ENCODE results near the gene CHCHD3.

The CHCHD3 gene

DNA sequence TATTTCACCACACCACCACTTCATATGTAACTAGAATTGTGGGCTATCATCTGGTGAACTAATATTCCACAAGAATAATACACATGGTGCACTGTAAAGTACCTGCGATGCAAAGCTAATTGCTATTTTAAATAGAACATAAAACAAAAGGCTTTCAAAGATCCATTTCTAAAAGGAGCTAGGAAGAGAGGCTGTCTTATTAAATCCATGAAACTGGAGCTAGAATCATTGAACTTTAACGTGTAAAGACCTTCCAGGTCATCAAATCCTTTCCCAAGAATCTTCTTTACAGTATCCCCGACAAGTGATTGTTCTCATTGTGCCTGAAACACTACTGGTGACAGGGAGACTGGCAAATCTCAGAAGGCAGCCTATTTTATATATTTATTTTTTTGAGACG is 224.9 kb downstream of the CHCHD3 start:
- DNase-seq: no peak

DNA sequence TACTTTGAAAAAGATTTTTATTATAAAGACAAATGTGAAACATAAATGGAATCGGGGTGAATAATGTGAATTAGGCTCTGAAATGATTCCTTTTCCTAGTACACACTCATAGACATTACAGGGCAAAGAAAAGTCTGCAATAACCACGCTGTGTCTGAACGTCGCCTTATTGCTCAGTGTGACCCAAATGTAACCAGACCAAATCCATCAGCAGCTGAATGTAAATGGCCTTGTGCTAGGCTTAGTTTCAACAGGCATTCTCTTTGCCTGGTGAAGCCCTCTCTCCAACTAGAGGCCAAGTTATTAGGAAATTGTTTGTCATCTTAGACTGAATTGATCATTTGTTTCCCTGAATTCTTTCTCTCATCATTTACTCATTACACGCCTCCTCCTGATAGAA is 225.5 kb downstream of the CHCHD3 start:
- no peak for DNase-seq

DNA sequence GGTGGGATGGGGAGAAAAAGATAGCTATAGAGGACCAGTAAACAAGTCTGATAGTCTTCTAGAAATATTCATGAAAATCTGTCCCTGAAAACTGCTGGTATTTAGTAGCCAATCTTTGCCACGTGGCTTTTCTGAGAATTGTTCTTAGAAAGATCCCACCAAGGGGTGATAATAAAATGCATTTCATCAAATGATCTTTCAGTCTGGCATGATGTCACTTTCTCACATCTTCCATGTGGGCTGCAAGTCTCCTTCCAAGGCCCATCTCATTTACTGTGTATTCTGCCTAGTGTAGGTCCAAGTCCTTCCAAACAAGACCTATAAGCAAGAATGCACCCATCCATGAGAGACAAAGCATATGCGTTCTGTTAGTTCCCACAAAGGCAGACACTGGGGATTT is 226.0 kb downstream of the CHCHD3 start:
- DNase-seq: no peak

DNA sequence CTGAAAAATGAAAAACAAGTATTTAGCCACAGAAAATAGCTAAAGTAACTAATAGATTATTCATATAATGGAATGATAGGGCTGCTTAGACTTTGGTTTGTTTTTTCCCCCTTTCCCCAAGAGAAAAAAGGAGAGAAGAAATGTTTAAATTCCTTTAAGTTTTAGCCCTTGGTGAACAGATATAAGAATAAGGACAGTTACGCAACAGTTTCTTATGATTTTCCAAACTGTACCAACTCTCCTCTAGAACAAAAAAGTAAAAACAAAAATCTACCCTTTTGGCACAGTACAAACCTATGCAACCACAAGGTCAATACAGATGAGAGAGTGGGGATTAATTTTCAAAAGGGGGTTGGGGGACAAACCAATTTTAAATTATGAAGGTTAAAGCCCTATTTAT is 227.7 kb downstream of the CHCHD3 start:
- DNase-seq: no peak

DNA sequence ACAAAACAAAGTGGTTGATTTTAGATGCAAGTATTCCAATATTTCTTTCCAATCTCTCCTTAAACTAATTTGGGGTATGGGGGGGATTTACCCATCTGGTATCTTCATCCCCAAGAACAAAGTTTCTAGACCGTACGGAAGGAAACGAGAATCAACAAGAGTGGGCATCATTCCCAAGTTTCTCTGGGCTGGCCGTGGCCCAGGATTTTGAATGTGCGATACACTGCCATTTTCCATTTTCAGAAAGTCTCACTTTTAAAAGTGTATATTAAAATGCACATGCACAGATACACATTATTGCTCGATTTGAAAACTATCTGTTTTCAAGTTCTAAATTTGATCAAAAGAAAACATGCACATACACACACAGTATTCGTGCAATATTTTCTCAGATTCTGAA is 234.5 kb downstream of the CHCHD3 start:
- DNase-seq: no peak

DNA sequence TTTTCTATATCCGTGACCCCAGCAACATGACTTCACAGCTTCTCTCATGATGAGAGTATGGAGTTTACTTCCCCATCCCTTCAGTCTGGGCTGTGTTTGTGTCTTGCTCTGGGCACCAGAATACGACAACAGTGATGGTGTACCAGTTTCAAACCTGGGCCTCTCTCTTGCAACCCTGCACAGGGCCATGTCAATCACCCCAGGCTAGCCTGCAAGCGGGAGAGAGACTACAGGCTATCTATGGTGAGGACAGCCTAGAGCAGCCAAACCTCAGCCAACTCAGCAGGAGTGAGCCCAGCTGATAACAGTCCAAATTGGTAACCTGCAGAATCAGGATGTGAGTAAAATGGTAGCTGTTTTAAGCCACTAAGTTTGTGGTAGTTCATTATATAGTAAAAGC is 235.8 kb downstream of the CHCHD3 start:
- DNase-seq: no peak

DNA sequence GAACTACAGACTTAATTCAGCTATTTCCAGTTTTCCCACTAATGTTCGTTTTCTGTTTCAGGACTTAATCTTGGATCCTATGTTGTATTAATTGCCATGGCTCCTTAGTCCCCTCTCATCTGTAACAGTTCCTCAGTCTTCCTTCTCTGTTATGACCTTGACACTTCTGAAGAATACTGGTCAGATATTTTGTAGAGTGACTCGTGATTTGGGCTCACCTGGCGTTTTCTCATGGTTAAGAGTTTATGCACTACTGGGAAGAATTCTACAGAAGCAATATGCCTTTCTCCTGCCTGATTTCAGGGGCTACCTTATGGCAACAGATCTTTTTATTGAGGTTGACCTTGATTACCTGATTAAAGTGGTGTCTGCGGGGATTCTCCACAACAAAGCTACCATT is 239.4 kb downstream of the CHCHD3 start:
- no peak for DNase-seq

DNA sequence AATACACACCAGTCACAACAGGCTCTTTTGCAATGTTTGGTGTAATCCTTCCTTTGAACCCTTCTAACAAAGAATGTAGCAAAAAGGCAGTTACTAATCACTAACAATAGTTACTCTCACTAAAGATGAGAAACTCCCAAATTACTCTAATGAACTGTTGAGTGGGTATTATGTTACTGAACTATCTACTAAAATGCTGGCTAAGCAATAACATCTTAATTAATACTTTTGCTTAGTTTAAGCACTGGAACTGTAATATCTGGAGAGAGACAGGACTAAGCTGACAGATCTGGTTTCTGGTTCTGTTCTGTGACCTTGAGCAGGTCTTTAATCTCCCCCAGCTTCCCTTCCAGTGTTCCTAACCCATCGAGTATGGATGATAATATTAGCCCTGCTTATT is 241.7 kb downstream of the CHCHD3 start:
- no peak for DNase-seq

DNA sequence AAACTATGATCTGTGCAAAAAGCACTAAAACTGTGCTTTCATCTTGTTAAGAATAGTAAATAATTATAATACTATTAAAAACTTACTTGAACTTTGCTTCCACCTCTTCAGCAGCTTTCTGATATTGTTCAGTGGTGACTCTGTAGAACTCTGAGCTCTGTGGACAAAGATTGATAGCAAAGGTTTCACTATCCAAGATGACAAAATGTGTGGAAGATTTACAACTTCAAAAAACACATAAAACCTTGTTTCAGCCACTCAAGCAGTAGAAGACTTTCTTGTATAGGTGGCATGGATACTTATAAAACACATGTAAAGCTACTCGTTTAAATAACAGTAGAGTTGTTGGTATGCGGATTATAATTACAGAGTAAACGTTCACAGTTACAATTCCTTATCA is 243.6 kb downstream of the CHCHD3 start:
- no peak for DNase-seq

DNA sequence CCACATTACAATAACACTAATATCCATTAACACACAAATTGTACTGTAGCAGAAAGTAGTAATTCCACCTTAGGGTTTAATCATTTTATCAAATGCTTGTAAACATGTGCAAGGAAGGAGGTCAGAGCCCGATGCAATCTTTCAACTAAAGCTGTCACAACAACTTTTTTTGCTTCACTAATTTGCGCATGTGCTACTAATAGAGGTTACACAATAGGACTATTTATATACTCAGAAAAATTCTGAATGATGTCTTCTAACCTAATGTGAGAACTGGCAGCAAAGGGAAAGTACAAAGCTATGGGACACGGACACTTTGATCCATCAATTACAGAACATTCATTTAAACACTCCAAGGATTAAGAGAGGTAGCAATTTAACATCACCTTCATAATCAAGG is 244.4 kb downstream of the CHCHD3 start:
- DNase-seq: no peak

DNA sequence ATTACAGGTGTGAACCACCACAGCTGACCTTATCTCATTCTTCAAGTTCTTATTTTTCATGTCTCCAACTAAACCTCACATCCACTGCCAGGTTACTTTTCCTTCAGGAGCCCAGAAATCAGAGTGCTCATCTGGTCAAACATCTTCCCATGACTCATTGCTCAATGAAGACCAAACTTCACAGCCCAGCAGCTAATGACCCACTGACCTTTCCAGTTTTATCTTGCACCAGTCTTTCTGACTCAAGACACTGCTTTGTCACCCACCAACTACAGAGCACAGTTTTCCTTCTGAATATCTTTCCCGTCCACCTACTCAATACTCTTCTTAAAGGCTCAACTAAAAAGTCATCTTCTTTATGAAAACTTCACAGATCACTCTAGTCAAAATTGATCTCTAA is 245.1 kb downstream of the CHCHD3 start:
- no peak for DNase-seq

DNA sequence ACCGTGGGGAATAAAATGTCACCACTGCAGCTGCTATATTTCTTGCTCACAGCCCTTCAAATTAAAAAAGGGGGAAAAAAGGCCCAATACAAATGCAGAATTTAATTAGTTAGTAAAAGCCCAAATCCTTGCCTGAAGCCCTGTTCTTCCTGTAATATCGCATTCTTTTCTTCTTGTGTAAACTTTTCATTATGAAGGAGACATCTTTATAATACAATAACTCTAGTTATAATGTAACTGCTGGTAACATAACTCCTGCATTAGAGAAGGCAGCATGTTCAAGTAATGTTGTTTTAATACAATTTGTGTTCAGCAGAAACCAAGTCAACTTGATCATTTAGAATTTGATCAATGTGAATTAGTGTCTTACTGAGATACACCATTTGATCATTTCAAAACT is 250.9 kb downstream of the CHCHD3 start:
- DNase-seq: no peak

DNA sequence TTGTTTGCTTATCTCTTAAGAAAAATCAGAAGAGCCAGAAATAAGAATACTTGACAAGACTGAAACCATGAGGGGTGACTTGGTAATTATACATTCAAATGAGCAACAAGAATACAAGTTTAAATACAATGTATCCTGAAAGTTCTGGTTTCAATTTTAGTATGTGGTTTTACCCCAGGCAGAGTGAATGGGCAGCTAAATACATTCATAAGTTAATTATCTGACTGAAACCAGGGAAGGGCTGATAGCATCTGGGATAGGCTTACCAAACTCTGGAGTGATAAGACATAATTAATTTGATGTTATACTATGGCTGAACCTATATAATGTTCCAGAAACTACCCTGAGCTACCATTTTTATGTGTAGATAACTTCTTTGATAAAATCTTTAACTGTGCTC is 253.4 kb downstream of the CHCHD3 start:
- no peak for DNase-seq

DNA sequence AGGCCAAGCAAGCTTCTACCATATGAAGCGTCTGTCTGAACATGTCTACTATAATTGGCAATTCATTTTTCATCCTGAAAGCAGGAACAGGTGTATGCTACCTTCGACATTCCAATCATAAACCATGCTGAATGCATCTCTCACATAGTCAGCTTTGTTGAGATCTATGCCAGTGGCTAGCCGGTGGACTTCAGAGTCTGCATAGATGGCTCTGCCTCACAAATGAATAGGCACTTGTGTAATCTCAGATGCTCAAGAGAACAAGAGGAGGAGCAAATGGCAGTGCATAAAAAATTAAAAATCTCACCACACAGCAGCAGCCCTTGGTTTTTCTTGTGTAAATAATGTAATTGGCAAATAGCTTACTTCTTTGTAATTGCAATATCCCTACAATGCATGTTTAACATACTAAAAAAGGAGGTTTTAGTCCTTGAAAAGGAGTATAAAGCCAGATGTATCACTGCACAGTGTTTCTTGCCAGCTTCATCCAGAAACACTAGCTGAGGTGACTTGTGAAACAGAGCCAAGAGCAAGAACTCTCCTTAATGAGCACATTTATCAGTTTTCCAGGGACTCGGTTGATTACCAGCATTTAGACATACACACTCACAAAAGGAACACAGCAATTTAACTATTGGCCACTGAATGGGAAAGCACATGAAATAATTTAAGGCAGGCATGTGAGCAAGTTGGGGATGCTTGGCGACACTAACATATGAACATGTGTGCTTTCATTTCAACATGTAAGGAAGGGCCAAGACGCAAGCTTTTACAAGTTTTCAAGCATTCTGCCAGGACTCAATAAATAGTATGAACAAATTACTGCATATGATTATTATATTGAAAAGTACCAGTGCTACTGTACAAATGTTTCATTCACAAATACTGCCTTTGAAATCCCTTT is 255.7 kb downstream of the CHCHD3 start:
- DNase-seq: no peak

DNA sequence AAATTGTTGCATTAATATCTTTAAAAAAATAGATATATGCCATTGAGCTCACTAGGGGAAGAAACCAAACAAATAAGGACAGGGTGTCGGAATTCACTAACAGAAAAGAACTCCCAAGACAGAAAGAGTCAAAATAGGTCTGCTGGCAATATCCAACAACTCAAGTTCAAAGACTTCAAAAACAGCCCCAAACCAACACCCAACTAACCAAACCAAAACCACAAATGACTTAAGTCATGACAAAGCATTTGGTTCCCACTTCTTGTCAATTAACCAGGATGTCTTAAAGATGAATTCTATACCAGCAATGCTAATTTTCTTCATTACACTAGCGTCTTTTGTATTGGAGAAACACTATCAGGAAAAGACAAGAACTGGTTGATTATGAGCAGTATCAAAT is 256.7 kb downstream of the CHCHD3 start:
- DNase-seq: no peak

DNA sequence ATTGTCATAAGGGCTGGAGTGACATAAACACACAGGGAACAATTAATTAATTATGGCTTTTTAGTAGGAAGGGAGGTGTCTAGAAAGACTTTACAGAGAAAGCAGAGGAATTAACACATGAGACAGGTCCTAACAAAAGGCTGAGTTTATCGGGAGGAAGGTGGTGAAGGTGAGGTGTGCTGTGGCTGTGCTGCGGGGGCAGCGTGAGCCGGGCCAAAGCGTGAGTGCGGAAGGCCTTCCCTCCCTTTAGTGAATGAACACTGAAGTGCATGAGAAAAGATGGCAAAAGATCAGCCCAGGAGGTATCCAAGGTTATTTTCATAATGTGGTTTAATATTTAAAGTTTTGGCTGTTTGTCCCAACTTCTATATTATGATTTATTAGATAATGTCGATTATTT is 262.2 kb downstream of the CHCHD3 start:
- no peak for DNase-seq

DNA sequence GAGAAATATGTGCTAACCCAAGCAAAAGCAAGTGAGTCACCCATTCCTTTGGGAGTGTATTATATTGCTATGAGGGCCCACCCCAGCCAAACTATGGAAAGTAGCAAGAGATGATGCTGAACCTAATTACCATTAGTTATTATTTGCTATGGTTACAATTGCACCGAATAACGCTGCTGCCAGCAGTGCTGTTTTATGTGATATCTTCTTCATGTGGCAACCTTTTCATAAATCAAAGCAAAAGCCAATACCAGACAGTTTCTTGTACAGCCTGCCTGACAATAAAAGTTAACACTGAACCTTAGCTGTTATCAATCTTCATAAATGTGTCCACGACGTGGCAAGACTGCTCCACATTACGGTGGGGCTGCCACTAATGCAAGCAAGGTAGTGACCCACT is 263.9 kb downstream of the CHCHD3 start:
- no peak for DNase-seq

DNA sequence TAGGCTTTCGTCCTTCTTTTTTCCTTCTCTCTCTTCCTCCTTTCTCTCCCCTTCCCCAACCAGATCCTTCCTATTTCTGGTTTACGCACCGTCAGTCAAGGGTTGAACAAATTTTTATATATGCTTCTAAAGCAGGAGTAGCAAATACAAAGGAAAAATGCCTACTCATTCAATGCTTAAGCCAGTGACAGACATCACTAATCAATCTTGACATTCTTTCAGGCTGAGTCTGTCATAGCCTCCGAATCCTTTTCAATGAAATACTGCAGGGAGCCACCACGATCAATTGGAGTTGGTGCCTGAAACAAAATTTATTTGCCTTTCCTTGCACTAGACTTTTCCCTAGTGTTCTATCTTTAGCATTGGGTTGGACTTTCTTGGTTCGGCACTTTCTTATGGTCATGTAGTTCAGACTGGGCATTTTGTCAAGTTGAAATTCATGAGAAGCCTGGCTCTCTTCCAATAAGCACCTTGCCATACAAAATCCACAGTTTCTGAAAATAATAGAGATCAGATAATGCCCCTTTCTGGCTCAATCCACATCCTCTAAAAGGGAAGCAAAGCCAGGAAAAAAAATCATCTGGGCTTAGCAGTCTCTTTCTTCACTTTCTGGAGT is 266.1 kb downstream of the CHCHD3 start:
- no peak for DNase-seq

DNA sequence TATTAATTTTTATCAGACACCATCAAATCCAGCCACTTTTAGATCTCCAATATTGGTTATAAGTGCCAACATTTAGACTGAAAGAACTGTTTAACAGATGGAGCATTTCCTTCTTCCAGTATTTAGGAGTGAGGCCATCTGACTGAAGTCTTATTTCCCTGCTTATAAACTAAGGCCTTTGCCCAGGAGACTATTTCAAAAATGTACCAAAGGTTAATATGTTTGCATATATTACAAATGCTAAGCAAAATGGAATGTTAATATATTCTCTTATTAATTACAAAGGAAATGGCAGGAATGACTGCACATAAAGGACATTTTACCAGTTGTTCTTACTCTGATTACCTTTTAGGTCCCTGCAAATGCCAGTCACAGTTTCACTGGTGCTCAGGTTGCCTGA is 266.8 kb downstream of the CHCHD3 start:
- no peak for DNase-seq

DNA sequence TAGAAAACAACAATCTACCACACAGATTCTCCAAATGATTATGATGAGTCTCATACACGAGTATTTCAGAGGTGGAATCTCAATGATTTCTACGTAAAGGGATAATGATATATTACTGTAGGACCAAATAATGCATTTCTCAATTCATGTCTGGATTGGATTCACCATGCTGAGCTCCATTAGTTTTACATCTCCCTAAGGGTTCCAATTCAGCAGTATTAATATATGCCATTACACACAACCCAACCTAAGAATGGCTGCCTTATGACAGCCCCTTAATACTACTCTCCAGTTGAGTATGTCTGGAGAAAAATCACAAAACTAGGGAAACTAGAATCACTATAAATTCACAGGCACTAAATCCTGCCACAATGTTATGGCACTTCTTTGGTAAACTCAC is 271.3 kb downstream of the CHCHD3 start:
- DNase-seq: no peak

DNA sequence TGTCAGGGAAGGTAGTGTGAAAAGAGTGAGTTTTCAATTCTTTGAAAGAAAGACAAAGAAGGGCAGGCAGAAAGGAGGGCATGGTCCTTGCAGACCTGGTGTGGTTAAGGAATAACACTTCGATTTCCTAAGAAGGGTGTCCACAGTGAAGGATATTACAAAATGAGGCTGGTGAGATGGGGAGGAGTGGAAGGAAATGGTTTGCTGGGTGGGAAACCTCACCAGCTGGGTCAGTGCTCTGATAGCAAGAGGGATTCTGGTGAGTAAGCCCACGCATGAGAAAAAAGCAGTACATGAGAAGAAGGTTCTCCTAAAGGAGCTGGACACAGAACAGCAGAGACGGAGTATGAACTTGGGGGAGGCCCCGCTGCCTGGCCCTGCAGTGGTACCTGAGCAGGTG is 275.1 kb downstream of the CHCHD3 start:
- DNase-seq: no peak

DNA sequence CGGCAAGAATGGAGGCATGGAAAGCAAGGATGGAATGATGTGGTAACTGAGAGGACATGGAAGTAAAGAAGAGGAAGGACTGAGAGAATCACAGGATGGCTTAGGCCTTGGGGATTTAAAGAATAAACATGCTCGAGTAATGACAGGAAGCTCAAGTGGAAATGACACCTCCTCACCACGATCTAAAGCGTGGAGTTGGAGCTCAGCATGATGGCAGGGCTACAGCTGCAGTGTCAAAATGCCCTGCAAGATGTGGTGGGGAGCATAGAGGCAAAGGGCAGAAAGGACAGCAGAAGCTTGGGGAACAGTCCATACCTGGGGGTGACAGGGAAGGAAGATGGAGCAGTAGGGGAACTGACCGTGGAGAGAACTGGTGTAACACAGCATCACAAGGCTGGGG is 276.1 kb downstream of the CHCHD3 start:
- no peak for DNase-seq

DNA sequence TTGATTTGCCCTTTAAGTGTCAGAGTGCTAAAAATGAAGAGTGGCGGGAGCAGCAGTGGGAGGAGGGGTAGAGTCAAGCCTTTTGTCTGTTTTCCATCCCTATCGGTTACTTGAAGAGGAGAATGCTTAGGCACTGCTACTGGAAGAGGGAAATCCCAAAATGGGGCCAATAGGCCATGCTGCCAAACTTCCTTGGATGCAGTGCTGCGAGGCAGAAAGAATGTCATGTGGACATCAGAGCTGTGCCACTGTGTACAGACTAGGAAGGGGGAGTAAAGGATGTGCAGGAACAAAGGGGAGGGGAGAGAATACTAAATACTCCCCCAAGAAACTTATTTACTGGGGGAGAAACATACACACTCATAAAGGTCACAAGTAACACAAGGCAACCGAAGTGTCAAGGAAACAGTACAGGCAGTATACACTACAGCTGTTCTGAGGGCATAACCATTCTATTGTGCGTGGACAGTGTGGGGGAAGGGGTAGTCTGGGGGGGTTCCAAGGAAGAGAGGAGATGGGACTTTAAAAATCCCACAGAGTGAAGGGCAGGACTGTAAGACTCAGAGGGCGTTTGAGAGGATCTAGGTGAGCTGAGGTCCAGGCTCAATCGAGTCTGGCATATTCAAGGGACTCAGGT is 276.9 kb downstream of the CHCHD3 start:
- no peak for DNase-seq

DNA sequence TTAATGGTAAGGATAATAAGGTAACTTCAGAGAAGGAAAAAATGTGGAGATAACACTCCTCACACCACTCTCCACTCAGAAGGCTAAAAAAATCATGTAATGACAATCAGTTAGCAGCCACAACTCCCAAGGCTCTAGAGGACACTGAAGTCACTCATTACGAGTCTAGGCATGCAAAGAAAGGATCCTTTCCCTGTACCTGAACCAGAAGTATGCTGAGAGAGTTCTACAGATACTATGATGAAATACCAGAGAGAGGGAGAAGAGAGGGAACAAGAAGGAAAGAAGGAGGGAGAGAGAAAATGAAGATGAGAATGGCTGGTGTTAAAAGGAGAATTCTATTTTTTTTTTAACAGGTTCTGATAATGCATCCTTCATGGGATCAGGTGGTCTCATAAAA is 281.4 kb downstream of the CHCHD3 start:
- no peak for DNase-seq

DNA sequence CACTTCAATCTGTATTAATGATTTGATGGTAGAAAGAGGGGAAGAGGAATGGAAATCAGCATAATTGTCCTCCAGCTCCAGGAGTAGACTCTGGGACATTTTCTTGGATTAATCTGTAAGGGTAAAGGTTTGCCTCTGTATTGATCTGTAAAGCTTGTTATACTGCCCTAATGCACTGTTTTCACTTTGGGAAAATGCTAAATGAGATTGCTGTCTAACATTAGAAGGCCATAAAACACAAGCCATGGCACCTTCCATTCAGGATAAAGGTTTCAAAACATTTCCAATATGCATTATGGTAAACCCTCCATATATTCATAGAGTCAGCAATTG is 282.8 kb downstream of the CHCHD3 start:
- DNase-seq: no peak

Data from CD4-positive, alpha-beta T cell treated with Interferon alpha-2 for 1 hour (primary cell).